Activated CD4-positive, alpha-beta T cell treated with anti-CD3 and anti-CD28 coated beads for 1 hour (primary cell): ENCODE data around the gene FGR.
"Not testable (repeated sequence)": the region's sequence is repeated elsewhere in the genome, so short reads cannot be mapped to it uniquely, and the experiment has no call there.

Experiments used
- DNase-seq: peaks from one replicate; pipeline ENCODE4 v3.0.0-alpha.2; 2020

FGR gene

GRCh38 chr1:27634177-27634984 is 604 bp downstream of the FGR start:
- no peak for DNase-seq

GRCh38 chr1:27633640-27634176 is 1.3 kb downstream of the FGR start:
- no peak for DNase-seq

GRCh38 chr1:27633298-27633610 is 1.7 kb downstream of the FGR start:
- DNase-seq, result no peak

- peak; percentile 51 for DNase-seq
These were observed 2.3 kb downstream of the FGR start for GRCh38 chr1:27632387-27633297.

- DNase-seq, result no peak
These were observed 4.0 kb downstream of the FGR start for GRCh38 chr1:27630859-27631491.

GRCh38 chr1:27628712-27629111 is 6.3 kb downstream of the FGR start:
- DNase-seq, result no peak

- not testable (repeated sequence) for DNase-seq
These were observed 7.3 kb downstream of the FGR start for GRCh38 chr1:27627733-27628132.

GRCh38 chr1:27627061-27627460 is 7.9 kb downstream of the FGR start:
- DNase-seq, result no peak

- no peak for DNase-seq
These were observed 8.7 kb downstream of the FGR start for GRCh38 chr1:27626031-27626935.

GRCh38 chr1:27624467-27625178 is 10.4 kb downstream of the FGR start:
- no peak for DNase-seq

- DNase-seq, result no peak
These were observed 11.4 kb downstream of the FGR start for GRCh38 chr1:27623327-27624212.

GRCh38 chr1:27622828-27623227 is 12.2 kb downstream of the FGR start:
- DNase-seq, result no peak

- no peak for DNase-seq
These were observed 13.7 kb downstream of the FGR start for GRCh38 chr1:27621051-27621920.

GRCh38 chr1:27619782-27620438 is 15.1 kb downstream of the FGR start:
- DNase-seq, result not testable (repeated sequence)

- no peak for DNase-seq
These were observed 16.5 kb downstream of the FGR start for GRCh38 chr1:27618341-27619082.

- no peak for DNase-seq
These were observed 17.6 kb downstream of the FGR start for GRCh38 chr1:27617420-27617819.

GRCh38 chr1:27616441-27616840 is 18.5 kb downstream of the FGR start:
- no peak for DNase-seq
